Peyer's patch (tissue), 4 donors: Measurements from ENCODE around the gene NOL4L. TPM values are rescaled to one million over a fixed set of nuclear protein-coding genes. Genes with fewer than 3 reads are reported as not detected.

Experiments used
- DNase-seq, 3 donors: peaks; one replicate each; pipeline ENCODE4 v3.0.0-alpha.2; 2017 to 2019
- H3K27ac ChIP-seq, 4 donors: fragments of 200-600 bp; sonication (generic); one replicate each; pipeline ENCODE4 v1.5.1; 2016 to 2019
- H3K27me3 ChIP-seq, 2 donors: fragments of 200-600 bp; sonication (generic); one replicate each; pipeline ENCODE4 v1.5.1; 2019
- H3K36me3 ChIP-seq, 3 donors: fragments of 200-600 bp; sonication (generic); one replicate each; pipeline ENCODE4 v1.5.1; 2016 to 2019
- H3K4me1 ChIP-seq, 4 donors: fragments of 200-600 bp; sonication (generic); one replicate each; pipeline ENCODE4 v1.5.1; 2016 to 2019
- H3K4me3 ChIP-seq, 4 donors: fragments of 200-600 bp; sonication (generic); 1 replicate in 3 of 4; 2 replicates in 1 of 4; pipeline ENCODE4 v1.5.1; 2016 to 2019; ENCODE audit warnings: mild to moderate bottlenecking in 1 of 4
- H3K9me3 ChIP-seq, 4 donors: fragments of 200-600 bp; sonication (generic); one replicate each; pipeline ENCODE4 v1.5.1; 2016 to 2019; ENCODE audit warnings: mild to moderate bottlenecking in 1 of 4
- CTCF ChIP-seq, 6 experiments: fragments of 450-650 bp in 4 of 6; fragments of 200-600 bp in 2 of 6; sonication (generic) in 1 of 6; IDR thresholded peaks; one replicate each; pipeline ENCODE4 v1.5.1; 2017 to 2019; ENCODE audit warnings: antibody characterized with exemption in 6 of 6, mild to moderate bottlenecking in 3 of 6, moderate library complexity in 1 of 6
- POLR2A ChIP-seq, 2 donors: fragments of 450-650 bp; IDR thresholded peaks; one replicate each; pipeline ENCODE4 v1.5.1; 2017; ENCODE audit warnings: antibody characterized with exemption in 2 of 2, mild to moderate bottlenecking in 2 of 2, moderate library complexity in 2 of 2
- total RNA-seq, 4 donors: library from RNA; depleted of rRNA; stranded (reverse); fragments of >200 nt; gene quantifications; one replicate each; pipeline ENCODE4 v1.1.0, GENCODE V29; 2016

NOL4L gene
- total RNA-seq, 4 donors from 2014 or later: 44.6 to 134 (median 109) TPM

GRCh38 chr20:32558526-32558925 lies 26.6 kb downstream of the NOL4L start:
- DNase-seq: no peak

GRCh38 chr20:32557319-32557718 lies 27.8 kb downstream of the NOL4L start:
- DNase-seq: no peak
- Histone ChIP-seq H3K4me1 (peaks cover 0 to 4% (median 0%) of the 10 kb centered on the region in 4 donors), H3K4me3 (no peak overlapping the region), H3K27ac (no peak overlapping the region), H3K9me3 (no peaks in the 10 kb centered on the region), H3K27me3 (no peaks in the 10 kb centered on the region), H3K36me3 (no peaks in the 10 kb centered on the region)
- TF ChIP-seq CTCF (IDR thresholded peaks at IDR 0.05) (no peak), POLR2A (IDR thresholded peaks at IDR 0.05) (no peak)

More at GRCh38 chr20:32558526-32558925, 26.6 kb downstream of the NOL4L start:
- TF ChIP-seq POLR2A (IDR thresholded peaks at IDR 0.05) (no peak), CTCF (IDR thresholded peaks at IDR 0.05) (no peak)
- Histone ChIP-seq H3K27me3 (no peaks in the 10 kb centered on the region), H3K4me3 (no peak overlapping the region), H3K4me1 (peaks cover 0 to 4% (median 0%) of the 10 kb centered on the region in 4 donors), H3K36me3 (no peaks in the 10 kb centered on the region), H3K27ac (no peak overlapping the region), H3K9me3 (no peaks in the 10 kb centered on the region)

- no peaks in the 10 kb centered on the region for H3K27me3 ChIP-seq
- no peak overlapping the region for H3K27ac ChIP-seq
- DNase-seq: no peak
- no peak overlapping the region for H3K4me3 ChIP-seq
- H3K4me1 ChIP-seq: peaks cover 0 to 4% (median 0%) of the 10 kb centered on the region in 4 donors
- H3K9me3 ChIP-seq: no peaks in the 10 kb centered on the region
- H3K36me3 ChIP-seq: no peaks in the 10 kb centered on the region
- TF ChIP-seq POLR2A (IDR thresholded peaks at IDR 0.05) (no peak), CTCF (IDR thresholded peaks at IDR 0.05) (no peak)
Observed at GRCh38 chr20:32556312-32557184, 28.6 kb downstream of the NOL4L start.

GRCh38 chr20:32555584-32555983 lies 29.5 kb downstream of the NOL4L start:
- Histone ChIP-seq H3K36me3 (no peaks in the 10 kb centered on the region), H3K27me3 (no peaks in the 10 kb centered on the region), H3K9me3 (no peaks in the 10 kb centered on the region), H3K27ac (no peak overlapping the region), H3K4me1 (no peaks in the 10 kb centered on the region), H3K4me3 (no peak overlapping the region)
- DNase-seq: no peak
- TF ChIP-seq CTCF (IDR thresholded peaks at IDR 0.05) (no peak), POLR2A (IDR thresholded peaks at IDR 0.05) (no peak)

- H3K36me3 ChIP-seq: no peaks in the 10 kb centered on the region
- no peaks in the 10 kb centered on the region for H3K27me3 ChIP-seq
- H3K4me1 ChIP-seq: no peaks in the 10 kb centered on the region
- H3K27ac ChIP-seq: no peak overlapping the region
- DNase-seq: no peak
- H3K9me3 ChIP-seq: no peaks in the 10 kb centered on the region
- H3K4me3 ChIP-seq: no peak overlapping the region
- TF ChIP-seq CTCF (IDR thresholded peaks at IDR 0.05) (no peak), POLR2A (IDR thresholded peaks at IDR 0.05) (no peak)
Observed at GRCh38 chr20:32554965-32555289, 30.2 kb downstream of the NOL4L start.
